A673 (cell line): ENCODE measurements around the gene NQO2.
"Not testable (repeated sequence)": the region's sequence is repeated elsewhere in the genome, so short reads cannot be mapped to it uniquely, and the experiment has no call there.

Experiments
- CTCF ChIP-seq: fragments of 300-800, 200-600 bp; sonication (generic); conservative IDR thresholded peaks from 2 replicates; pipeline ENCODE4 v1.5.1; 2017; ENCODE audit warnings: low read depth, mild to moderate bottlenecking, antibody characterized with exemption, low read length, moderate library complexity, mixed read lengths
- EZH2 ChIP-seq: fragments of 200-600 bp; sonication (generic); IDR thresholded peaks from 2 replicates; pipeline ENCODE4 v1.6.1; 2017; ENCODE audit warnings: borderline replicate concordance, low read depth, mild to moderate bottlenecking, mixed read lengths, antibody characterized with exemption, low read length; ENCODE audit not compliant: poor library complexity, severe bottlenecking

- not testable (repeated sequence) for TF ChIP-seq CTCF, EZH2
Measured at GRCh38 chr6:2973180-2973579, 26.5 kb upstream of the NQO2 start.
